ENCODE measurements around the gene ACSS1. TPM values are rescaled to one million over a fixed set of nuclear protein-coding genes. Genes with fewer than 3 reads are reported as not detected.

ACSS1 gene
- total and polyA plus RNA-seq, 12 donors, result 7.2 to 97.3 (median 16.9) TPM

DNA sequence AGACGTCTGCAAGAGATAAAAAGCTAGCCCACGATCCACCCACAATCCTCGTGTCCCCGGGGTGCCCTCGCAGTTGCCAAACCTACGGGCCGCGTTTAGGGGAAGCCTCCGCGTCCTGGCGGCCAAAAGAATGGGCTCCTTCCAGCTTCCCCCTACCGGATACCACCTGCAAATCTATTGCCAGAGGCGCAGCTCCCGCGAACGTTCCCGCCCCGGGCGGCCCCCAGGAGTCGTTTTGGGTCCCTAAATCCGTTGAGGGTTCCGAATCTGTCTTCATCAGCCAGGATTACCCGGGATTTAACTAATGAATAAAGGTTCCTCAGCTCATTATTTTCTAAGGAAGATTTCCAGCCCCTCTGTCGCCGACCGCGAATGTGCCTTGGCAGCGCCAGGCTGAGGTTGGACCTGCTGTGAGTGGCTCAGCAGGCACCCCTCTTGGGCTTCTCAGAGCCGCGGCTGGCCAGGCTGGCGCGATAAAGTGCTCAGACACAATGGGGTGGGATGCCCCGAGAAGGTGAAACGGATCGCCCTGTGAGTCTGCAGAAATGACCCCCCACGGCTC is 26.8 kb upstream of the ACSS1 start:
- TF ChIP-seq POLR2A (IDR thresholded peaks at IDR 0.05), result no peak
- TF ChIP-seq, protein P1, sequence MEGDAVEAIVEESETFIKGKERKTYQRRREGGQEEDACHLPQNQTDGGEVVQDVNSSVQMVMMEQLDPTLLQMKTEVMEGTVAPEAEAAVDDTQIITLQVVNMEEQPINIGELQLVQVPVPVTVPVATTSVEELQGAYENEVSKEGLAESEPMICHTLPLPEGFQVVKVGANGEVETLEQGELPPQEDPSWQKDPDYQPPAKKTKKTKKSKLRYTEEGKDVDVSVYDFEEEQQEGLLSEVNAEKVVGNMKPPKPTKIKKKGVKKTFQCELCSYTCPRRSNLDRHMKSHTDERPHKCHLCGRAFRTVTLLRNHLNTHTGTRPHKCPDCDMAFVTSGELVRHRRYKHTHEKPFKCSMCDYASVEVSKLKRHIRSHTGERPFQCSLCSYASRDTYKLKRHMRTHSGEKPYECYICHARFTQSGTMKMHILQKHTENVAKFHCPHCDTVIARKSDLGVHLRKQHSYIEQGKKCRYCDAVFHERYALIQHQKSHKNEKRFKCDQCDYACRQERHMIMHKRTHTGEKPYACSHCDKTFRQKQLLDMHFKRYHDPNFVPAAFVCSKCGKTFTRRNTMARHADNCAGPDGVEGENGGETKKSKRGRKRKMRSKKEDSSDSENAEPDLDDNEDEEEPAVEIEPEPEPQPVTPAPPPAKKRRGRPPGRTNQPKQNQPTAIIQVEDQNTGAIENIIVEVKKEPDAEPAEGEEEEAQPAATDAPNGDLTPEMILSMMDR (IDR thresholded peaks at IDR 0.05), result no peak
- Histone ChIP-seq H3K9me3 (replicated peaks in 1 of 3) (no peaks in the 10 kb centered on the region), H3K27ac (no peak overlapping the region), H3K36me3 (replicated peaks in 1 of 2) (no peaks in the 10 kb centered on the region), H3K4me3 (no peak overlapping the region), H3K4me1 (replicated peaks in 1 of 2) (no peaks in the 10 kb centered on the region), H3K27me3 (peaks cover 68% of the 10 kb centered on the region)
- intact Hi-C loops (cut with DNase I), result no loop called here
- WGBS, 4 donors, result 4 to 8% (median 7%) methylated on average over 14 to 36 of the region's 36 CpGs
- no peak for DNase-seq

DNA sequence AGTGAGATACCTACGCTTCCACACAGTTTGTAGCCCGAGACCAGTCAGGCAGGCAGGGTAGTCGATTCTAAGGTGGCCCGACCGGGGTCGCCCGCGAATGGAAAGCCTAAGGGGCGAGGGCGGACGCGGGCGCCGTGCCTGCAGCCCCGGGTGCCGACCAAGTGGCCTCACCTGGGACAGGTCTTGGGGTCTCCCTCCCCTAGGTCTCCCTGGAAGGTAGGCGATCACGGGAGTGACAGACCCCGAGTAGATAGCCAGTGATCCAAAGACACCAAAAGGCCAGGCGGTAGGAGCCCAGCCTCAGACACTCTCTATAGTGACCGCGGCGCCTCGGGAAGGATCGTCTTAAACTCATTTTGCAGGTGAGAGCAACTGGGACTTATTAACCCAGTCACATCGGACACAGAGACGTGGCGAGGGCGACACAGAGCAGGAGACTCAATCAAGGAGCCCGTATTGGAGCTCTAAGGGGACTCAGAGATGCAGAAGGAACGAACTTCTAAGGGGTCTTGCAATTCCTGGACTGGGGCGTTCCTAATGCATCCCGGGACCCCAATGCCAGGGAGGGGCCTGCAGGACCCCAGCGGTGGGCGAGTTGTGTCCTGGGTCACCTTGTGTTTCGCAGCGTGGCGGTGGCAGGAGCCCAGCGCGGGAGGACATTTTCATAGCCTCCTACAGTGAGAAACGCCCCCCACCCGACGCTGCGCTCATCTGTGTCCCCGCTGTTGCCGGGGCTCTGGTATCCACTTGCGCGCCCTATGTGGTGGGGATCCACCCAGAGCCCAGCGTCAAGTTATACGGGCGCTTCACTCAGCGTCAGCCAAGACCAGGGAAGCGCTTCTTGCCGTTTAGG is 26.1 kb upstream of the ACSS1 start:
- Histone ChIP-seq H3K9me3 (replicated peaks in 1 of 3) (no peaks in the 10 kb centered on the region), H3K36me3 (replicated peaks in 1 of 2) (no peaks in the 10 kb centered on the region), H3K27ac (no peak overlapping the region), H3K27me3 (peaks cover 75% of the 10 kb centered on the region), H3K4me1 (replicated peaks in 1 of 2) (no peaks in the 10 kb centered on the region), H3K4me3 (no peak overlapping the region)
- intact Hi-C loops (cut with DNase I), result no loop called here
- 2 to 11% (median 7%) methylated on average over 23 to 54 of the region's 54 CpGs for WGBS, 4 donors
- no peak for DNase-seq
- TF ChIP-seq, protein P1 (IDR thresholded peaks at IDR 0.05), result peak in 1 of 6 experiments; percentile 26
- TF ChIP-seq POLR2A (IDR thresholded peaks at IDR 0.05), result no peak

DNA sequence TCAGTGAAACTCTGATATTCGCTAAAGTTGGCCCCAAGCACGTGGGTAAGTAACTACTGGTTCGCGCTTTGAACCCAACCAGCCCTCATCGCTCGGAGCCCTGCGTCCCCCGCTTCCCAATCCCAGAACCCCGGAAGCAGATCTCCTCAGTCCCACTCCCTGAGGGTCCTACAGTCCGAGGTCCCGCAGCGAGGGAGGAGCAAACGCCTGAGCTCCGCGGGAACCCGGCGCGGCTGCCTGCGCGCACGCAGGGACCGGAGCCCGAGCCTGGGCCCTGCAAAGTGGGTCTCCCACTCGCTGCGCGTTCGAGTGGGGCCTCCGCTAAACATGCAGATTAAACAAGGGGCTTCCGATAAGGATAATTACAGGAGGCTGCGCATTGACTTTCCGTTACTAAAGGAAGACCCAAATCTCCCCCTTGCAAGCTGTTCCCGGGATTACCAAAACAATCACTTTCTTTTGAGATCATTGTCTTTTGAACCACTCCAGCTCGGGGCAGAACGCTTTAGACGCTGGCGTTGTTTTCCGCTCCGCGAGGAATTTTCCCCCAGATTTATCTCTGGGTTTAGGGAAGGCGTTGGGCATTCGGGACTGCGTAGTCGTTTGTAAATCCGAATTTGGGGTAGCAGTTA is 25.3 kb upstream of the ACSS1 start:
- Histone ChIP-seq H3K4me1 (replicated peaks in 1 of 2) (no peaks in the 10 kb centered on the region), H3K4me3 (no peak overlapping the region), H3K27me3 (peaks cover 80% of the 10 kb centered on the region), H3K36me3 (replicated peaks in 1 of 2) (no peaks in the 10 kb centered on the region), H3K9me3 (replicated peaks in 1 of 3) (no peaks in the 10 kb centered on the region), H3K27ac (no peak overlapping the region)
- no peak for TF ChIP-seq POLR2A (IDR thresholded peaks at IDR 0.05)
- TF ChIP-seq, protein P1 (IDR thresholded peaks at IDR 0.05), result no peak
- intact Hi-C loops (cut with DNase I), result no loop called here
- no peak for DNase-seq
- 4 to 7% (median 4%) methylated on average over 26 to 44 of the region's 44 CpGs for WGBS, 4 donors

DNA sequence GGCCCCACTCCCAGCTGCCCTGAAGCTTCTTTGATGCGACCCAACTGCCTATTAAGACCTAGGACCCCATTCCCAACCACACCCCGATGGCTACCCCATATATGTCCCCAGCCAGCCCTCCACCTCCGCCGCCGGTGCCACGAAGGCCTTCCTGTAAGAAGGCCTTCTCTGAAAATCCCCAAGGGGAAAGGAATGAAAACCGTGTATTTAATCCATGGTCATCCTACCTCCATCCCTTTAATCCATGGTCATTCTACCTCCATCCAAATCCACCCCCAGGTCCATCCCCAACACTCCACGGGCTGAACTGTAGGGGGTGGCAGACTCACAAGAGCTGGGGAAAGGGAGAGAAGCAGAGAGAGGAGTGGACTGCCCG is 24.5 kb upstream of the ACSS1 start:
- intact Hi-C loops (cut with DNase I), result no loop called here
- H3K36me3 ChIP-seq (replicated peaks in 1 of 2), result no peaks in the 10 kb centered on the region
- H3K4me3 ChIP-seq, result no peak overlapping the region
- TF ChIP-seq, protein P1 (IDR thresholded peaks at IDR 0.05), result no peak
- no peak for TF ChIP-seq POLR2A (IDR thresholded peaks at IDR 0.05)
- no peak for DNase-seq
- H3K27me3 ChIP-seq, result peaks cover 80% of the 10 kb centered on the region
- no peak overlapping the region for H3K27ac ChIP-seq
- peaks cover 0 to 7% of the 10 kb centered on the region in 2 donors for H3K4me1 ChIP-seq (replicated peaks in 1 of 2)
- WGBS, 4 donors, result 15 to 27% (median 19%) methylated on average over 7 to 9 of the region's 9 CpGs
- no peaks in the 10 kb centered on the region for H3K9me3 ChIP-seq (replicated peaks in 1 of 3)
